Upper lobe of right lung (tissue), 1 donor: ENCODE data around the gene PLAGL1. TPM values are rescaled to one million over a fixed set of nuclear protein-coding genes. Genes with fewer than 3 reads are reported as not detected.

Experiments
- ATAC-seq: fragments of 200-7000 bp; cut with Tn5 transposase; one replicate; pipeline ENCODE4 v1.9.1; 2020; ENCODE audit warnings: mild to moderate bottlenecking, moderate library complexity
- DNase-seq: peaks from one replicate; pipeline ENCODE4 v3.0.0-alpha.2; 2020
- H3K27ac ChIP-seq: fragments of 200-600 bp; one replicate; pipeline ENCODE4 v1.8.0; 2022
- H3K27me3 ChIP-seq: fragments of 200-600 bp; one replicate; pipeline ENCODE4 v1.8.0; 2022; ENCODE audit warnings: mild to moderate bottlenecking
- H3K36me3 ChIP-seq: fragments of 200-600 bp; one replicate; pipeline ENCODE4 v1.8.0; 2022
- H3K4me1 ChIP-seq: fragments of 200-600 bp; one replicate; pipeline ENCODE4 v1.8.0; 2022
- H3K4me3 ChIP-seq: fragments of 200-600 bp; one replicate; pipeline ENCODE4 v1.8.0; 2022; ENCODE audit warnings: mild to moderate bottlenecking
- H3K9me3 ChIP-seq: fragments of 200-600 bp; one replicate; pipeline ENCODE4 v1.8.0; 2022
- intact Hi-C: fragments of 100-400 bp; cut with DNase I; formaldehyde crosslinking; loops from one replicate; pipeline ENCODE4 v1.11.0; 2022
- total RNA-seq: library from RNA; stranded (reverse); fragmentation: NEBNext Ultra II Directional; extraction: Animal tissue kit (Norgen Biotek cat#: 25700); gene quantifications from one replicate; pipeline ENCODE4 v1.2.1, GENCODE V29; 2021
- TF ChIP-seq, protein P1 (sequence below): fragments of 200-600 bp; IDR thresholded peaks from one replicate; pipeline ENCODE4 v1.8.0; 2022; ENCODE audit warnings: antibody characterized with exemption
- donor health status: DM: no; HTN: yes; CAD: no; lungs with severe emphysema.

PLAGL1 gene
- total RNA-seq, 1 donor from 2014 or later: 34.8 TPM

DNA sequence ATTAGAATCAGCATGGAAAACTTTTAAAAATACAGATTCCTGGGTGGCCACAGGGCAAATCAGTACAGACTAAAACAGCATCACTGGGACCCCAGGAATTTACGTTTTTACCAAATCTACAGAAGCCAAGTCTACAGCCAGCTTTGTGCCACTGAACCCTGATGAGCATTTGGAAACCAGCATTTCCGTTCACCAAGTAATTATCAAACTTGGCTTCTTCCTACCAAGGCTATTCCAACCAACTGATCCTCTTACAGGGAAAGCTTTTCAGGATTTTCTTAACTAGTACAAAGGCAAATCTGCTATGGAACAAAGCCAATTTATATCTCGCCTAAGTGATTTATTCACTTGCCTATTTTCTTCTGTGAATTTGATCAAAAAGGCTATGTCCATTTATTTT lies 47.0 kb downstream of the PLAGL1 start:
- peaks cover 6% of the 10 kb centered on the region for H3K36me3 ChIP-seq
- no peak for ATAC-seq
- no peak for DNase-seq
- H3K27ac ChIP-seq: no peak overlapping the region
- H3K9me3 ChIP-seq: no peaks in the 10 kb centered on the region
- H3K4me1 ChIP-seq: peaks cover 12% of the 10 kb centered on the region
- H3K4me3 ChIP-seq: no peak overlapping the region
- TF ChIP-seq, protein P1, sequence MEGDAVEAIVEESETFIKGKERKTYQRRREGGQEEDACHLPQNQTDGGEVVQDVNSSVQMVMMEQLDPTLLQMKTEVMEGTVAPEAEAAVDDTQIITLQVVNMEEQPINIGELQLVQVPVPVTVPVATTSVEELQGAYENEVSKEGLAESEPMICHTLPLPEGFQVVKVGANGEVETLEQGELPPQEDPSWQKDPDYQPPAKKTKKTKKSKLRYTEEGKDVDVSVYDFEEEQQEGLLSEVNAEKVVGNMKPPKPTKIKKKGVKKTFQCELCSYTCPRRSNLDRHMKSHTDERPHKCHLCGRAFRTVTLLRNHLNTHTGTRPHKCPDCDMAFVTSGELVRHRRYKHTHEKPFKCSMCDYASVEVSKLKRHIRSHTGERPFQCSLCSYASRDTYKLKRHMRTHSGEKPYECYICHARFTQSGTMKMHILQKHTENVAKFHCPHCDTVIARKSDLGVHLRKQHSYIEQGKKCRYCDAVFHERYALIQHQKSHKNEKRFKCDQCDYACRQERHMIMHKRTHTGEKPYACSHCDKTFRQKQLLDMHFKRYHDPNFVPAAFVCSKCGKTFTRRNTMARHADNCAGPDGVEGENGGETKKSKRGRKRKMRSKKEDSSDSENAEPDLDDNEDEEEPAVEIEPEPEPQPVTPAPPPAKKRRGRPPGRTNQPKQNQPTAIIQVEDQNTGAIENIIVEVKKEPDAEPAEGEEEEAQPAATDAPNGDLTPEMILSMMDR: no peak
- intact Hi-C loops: no loop called here
- no peaks in the 10 kb centered on the region for H3K27me3 ChIP-seq

GRCh38 chr6:143959927-143960326 lies 48.1 kb downstream of the PLAGL1 start:
- Histone ChIP-seq H3K4me3 (no peak overlapping the region), H3K36me3 (no peaks in the 10 kb centered on the region), H3K9me3 (no peaks in the 10 kb centered on the region), H3K27me3 (no peaks in the 10 kb centered on the region), H3K4me1 (peaks cover 12% of the 10 kb centered on the region), H3K27ac (no peak overlapping the region)
- TF ChIP-seq, protein P1: no peak
- ATAC-seq: no peak
- DNase-seq: no peak
- intact Hi-C loops: no loop called here

- ATAC-seq (no peak), DNase-seq (no peak)
- Histone ChIP-seq H3K4me3 (no peak overlapping the region), H3K27ac (no peak overlapping the region), H3K4me1 (peaks cover 12% of the 10 kb centered on the region), H3K27me3 (no peaks in the 10 kb centered on the region), H3K9me3 (no peaks in the 10 kb centered on the region), H3K36me3 (no peaks in the 10 kb centered on the region)
- intact Hi-C loops: no loop called here
- TF ChIP-seq, protein P1: no peak
These were observed 49.1 kb downstream of the PLAGL1 start for GRCh38 chr6:143958839-143959399.

GRCh38 chr6:143957679-143958274 lies 50.3 kb downstream of the PLAGL1 start:
- Histone ChIP-seq H3K27me3 (no peaks in the 10 kb centered on the region), H3K4me1 (peaks cover 6% of the 10 kb centered on the region), H3K36me3 (no peaks in the 10 kb centered on the region), H3K4me3 (no peak overlapping the region), H3K9me3 (no peaks in the 10 kb centered on the region), H3K27ac (no peak overlapping the region)
- TF ChIP-seq, protein P1: no peak
- DNase-seq: no peak
- no peak for ATAC-seq
- intact Hi-C loops: no loop called here

GRCh38 chr6:143955971-143956370 lies 52.1 kb downstream of the PLAGL1 start:
- intact Hi-C loops: no loop called here
- no peak overlapping the region for H3K4me3 ChIP-seq
- H3K36me3 ChIP-seq: no peaks in the 10 kb centered on the region
- DNase-seq (no peak), ATAC-seq (no peak)
- H3K27me3 ChIP-seq: no peaks in the 10 kb centered on the region
- no peaks in the 10 kb centered on the region for H3K9me3 ChIP-seq
- no peak overlapping the region for H3K27ac ChIP-seq
- peaks cover 3% of the 10 kb centered on the region for H3K4me1 ChIP-seq
- TF ChIP-seq, protein P1: no peak

DNA sequence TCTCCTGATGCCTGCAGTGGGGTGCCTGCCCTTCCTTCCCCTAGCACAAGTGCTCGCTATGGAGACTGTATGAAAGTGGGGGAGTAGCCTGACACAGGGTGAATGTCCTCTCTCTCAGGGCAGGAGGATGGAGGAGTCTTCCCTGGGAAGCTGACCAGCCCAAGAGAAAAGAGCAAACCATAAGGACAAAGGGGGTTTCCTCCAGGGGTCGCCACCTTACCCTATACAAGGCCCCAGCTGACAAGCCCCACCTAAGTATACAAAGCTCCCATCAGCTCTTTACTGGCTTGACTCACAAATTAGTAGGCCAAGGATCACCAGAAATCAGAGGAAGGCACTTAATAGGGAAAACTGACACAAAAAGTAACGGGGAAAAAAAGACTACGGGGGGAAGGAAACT lies 54.1 kb downstream of the PLAGL1 start:
- Histone ChIP-seq H3K4me1 (peaks cover 3% of the 10 kb centered on the region), H3K27me3 (no peaks in the 10 kb centered on the region), H3K4me3 (no peak overlapping the region), H3K9me3 (no peaks in the 10 kb centered on the region), H3K27ac (no peak overlapping the region), H3K36me3 (no peaks in the 10 kb centered on the region)
- ATAC-seq (no peak), DNase-seq (no peak)
- intact Hi-C loops: no loop called here
- TF ChIP-seq, protein P1: no peak
